Calu3 (cell line): ENCODE measurements around the gene SH3RF3. TPM values are rescaled to one million over a fixed set of nuclear protein-coding genes. Genes with fewer than 3 reads are reported as not detected.
A peak's percentile ranks its signal among the peaks of the same experiment; 100 is the strongest.

Experiments
- BruUV-seq: library from RNA; stranded (reverse); fragments of 400-500 nt; replicated peaks from 2 replicates; lab custom pipeline; 2021; lab: Mats Ljungman, UMichigan
- CTCF ChIA-PET: fragments of 300-600 bp; sonication (Branson Sonifier 250); formaldehyde crosslinking; loops from one replicate; lab custom pipeline; 2022; ENCODE audit warnings: antibody characterized with exemption; lab: Charles Lee
- DNase-seq: peaks from one replicate; pipeline ENCODE4 v3.0.0; 2022
- H3K27ac Mint-ChIP-seq: one replicate; pipeline ENCODE4 v1.8.0; 2022; ENCODE audit warnings: mixed read lengths; ENCODE audit not compliant: unreplicated experiment
- H3K27me3 Mint-ChIP-seq: one replicate; pipeline ENCODE4 v1.8.0; 2022; ENCODE audit warnings: mixed read lengths; ENCODE audit not compliant: unreplicated experiment
- H3K36me3 Mint-ChIP-seq: one replicate; pipeline ENCODE4 v1.8.0; 2022; ENCODE audit warnings: mild to moderate bottlenecking, moderate library complexity, mixed read lengths; ENCODE audit not compliant: insufficient read depth, unreplicated experiment
- H3K4me1 Mint-ChIP-seq: one replicate; pipeline ENCODE4 v1.8.0; 2022; ENCODE audit warnings: mild to moderate bottlenecking, low read depth, mixed read lengths; ENCODE audit not compliant: unreplicated experiment
- H3K4me3 Mint-ChIP-seq: one replicate; pipeline ENCODE4 v1.8.0; 2022; ENCODE audit warnings: mild to moderate bottlenecking, low read depth, moderate library complexity, mixed read lengths; ENCODE audit not compliant: unreplicated experiment
- H3K9me3 Mint-ChIP-seq: one replicate; pipeline ENCODE4 v1.8.0; 2022; ENCODE audit warnings: low read depth, mixed read lengths; ENCODE audit not compliant: unreplicated experiment
- CTCF ChIP-seq: fragments of 200-600 bp; IDR thresholded peaks from one replicate; pipeline ENCODE4 v1.8.0; 2022; ENCODE audit warnings: antibody characterized with exemption; ENCODE audit not compliant: unreplicated experiment
- intact Hi-C: fragments of 100-400 bp; cut with micrococcal nuclease; formaldehyde crosslinking; loops from one replicate; pipeline ENCODE4 v1.10.0; 2022; ENCODE audit not compliant: unreplicated experiment
- total RNA-seq: library from RNA; stranded (reverse); gene quantifications from 2 replicates; pipeline ENCODE4 v1.2.3, GENCODE V29; 2022

Gene SH3RF3
- total RNA-seq, 1 experiment from 2014 or later = 0.17 TPM

- H3K27me3 Mint-ChIP-seq = peaks cover 69% of the 10 kb centered on the region
- no peak for DNase-seq
- H3K9me3 Mint-ChIP-seq = no peaks in the 10 kb centered on the region
- TF ChIP-seq CTCF = no peak
- CTCF ChIA-PET = no interaction called here
- peaks cover 23% of the 10 kb centered on the region for H3K4me1 Mint-ChIP-seq
- BruUV-seq = no TSS peak
- no peak overlapping the region for H3K4me3 Mint-ChIP-seq
- H3K36me3 Mint-ChIP-seq = no peaks in the 10 kb centered on the region
- intact Hi-C loops = no loop called here
- no peak overlapping the region for H3K27ac Mint-ChIP-seq
Measured at GRCh38 chr2:109139002-109139401, 10.0 kb downstream of the SH3RF3 start.

GRCh38 chr2:109139865-109140396 lies 10.9 kb downstream of the SH3RF3 start:
- Mint-ChIP-seq H3K4me3 (peak overlapping the region; percentile 11), H3K9me3 (no peaks in the 10 kb centered on the region), H3K4me1 (peaks cover 23% of the 10 kb centered on the region), H3K27ac (peak overlapping the region; percentile 3), H3K27me3 (peaks cover 69% of the 10 kb centered on the region), H3K36me3 (no peaks in the 10 kb centered on the region)
- no peak for TF ChIP-seq CTCF
- peak; percentile 33 for DNase-seq
- no TSS peak for BruUV-seq
- intact Hi-C loops = no loop called here
- CTCF ChIA-PET = interaction anchor here (1.0 to 1.5 kb wide), 2 partner anchors 11 to 370 kb away, joined by 4 to 5 read pairs; partner anchors contain the start of gene SH3RF3

- H3K27ac Mint-ChIP-seq = no peak overlapping the region
- BruUV-seq = no TSS peak
- H3K27me3 Mint-ChIP-seq = peaks cover 69% of the 10 kb centered on the region
- H3K4me3 Mint-ChIP-seq = no peak overlapping the region
- H3K36me3 Mint-ChIP-seq = no peaks in the 10 kb centered on the region
- no peak for DNase-seq
- CTCF ChIA-PET = interaction anchor here (1.5 kb wide), 1 partner anchor 369 kb away, joined by 5 read pairs; no protein-coding TSS in a partner anchor
- no peaks in the 10 kb centered on the region for H3K9me3 Mint-ChIP-seq
- intact Hi-C loops = no loop called here
- H3K4me1 Mint-ChIP-seq = peaks cover 23% of the 10 kb centered on the region
- TF ChIP-seq CTCF = no peak
Measured at GRCh38 chr2:109141006-109141600, 12.1 kb downstream of the SH3RF3 start.

- BruUV-seq = no TSS peak
- no peak for DNase-seq
- CTCF ChIA-PET = no interaction called here
- H3K27me3 Mint-ChIP-seq = peaks cover 69% of the 10 kb centered on the region
- H3K9me3 Mint-ChIP-seq = no peaks in the 10 kb centered on the region
- intact Hi-C loops = no loop called here
- no peak overlapping the region for H3K27ac Mint-ChIP-seq
- H3K4me1 Mint-ChIP-seq = peaks cover 23% of the 10 kb centered on the region
- no peaks in the 10 kb centered on the region for H3K36me3 Mint-ChIP-seq
- TF ChIP-seq CTCF = no peak
- H3K4me3 Mint-ChIP-seq = no peak overlapping the region
Measured at GRCh38 chr2:109141727-109142283, 12.8 kb downstream of the SH3RF3 start.
